ENCODE results near the gene MACROD2.
"Not testable (repeated sequence)": the region's sequence is repeated elsewhere in the genome, so short reads cannot be mapped to it uniquely, and the experiment has no call there.

Gene MACROD2

DNA sequence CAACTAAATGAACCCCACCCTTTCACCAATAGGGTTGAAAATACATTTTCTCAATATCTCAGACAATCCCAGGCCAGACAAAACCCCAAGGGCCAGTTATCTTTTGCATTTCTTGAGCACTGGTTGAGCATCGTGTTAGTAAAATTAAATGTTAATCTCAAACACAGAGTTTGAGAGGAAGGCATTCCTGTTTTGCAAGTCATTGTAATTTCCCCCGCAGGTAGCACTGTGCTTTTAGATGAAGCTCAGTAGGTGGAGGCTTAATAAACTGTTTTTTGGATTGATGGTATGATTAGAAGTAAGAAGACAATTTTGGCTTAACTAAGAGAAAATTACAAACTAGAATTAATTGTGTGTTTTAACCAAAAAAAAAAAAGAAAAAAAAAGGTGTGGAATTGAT is 1340.7 kb downstream of the MACROD2 start:
- no peak for DNase-seq

DNA sequence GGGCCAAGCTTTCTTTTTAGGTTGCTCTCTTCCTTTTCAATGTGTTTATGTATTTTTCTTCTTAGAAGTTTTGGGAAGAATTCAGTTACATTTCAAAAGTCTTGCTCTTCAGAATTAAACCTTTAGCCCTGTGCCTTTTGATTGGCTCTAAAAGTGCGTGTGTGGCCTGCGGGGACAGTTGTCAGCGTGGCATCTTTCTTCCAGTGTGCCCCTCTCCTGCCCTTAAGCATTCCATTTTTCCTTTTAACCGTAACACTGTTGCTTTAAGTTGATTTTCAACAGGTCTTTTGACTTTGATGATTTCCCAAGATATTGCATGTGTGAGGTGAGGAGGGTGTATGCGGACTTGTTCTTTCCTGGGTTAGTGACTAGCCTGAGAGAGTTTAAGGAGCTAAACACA is 1341.2 kb downstream of the MACROD2 start:
- DNase-seq, result no peak

DNA sequence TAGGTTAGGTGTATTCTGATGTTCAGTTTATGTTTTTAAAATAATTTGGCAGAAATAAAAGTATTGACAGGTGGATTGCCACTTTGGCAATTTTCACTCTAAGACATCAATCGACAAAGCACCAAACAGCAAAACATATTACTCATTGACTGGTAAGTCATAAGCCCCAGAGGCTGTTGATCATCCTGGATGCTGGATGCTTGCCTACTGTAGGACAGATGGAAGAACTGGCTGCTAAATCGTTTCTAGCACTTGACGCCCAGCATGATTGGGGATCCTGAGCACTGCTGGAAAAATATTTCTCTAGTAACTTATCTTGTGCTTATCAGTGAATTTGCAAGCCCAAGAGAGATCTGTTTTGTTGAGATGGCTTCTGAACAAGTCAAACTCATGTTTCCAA is 1343.9 kb downstream of the MACROD2 start:
- no peak for DNase-seq

DNA sequence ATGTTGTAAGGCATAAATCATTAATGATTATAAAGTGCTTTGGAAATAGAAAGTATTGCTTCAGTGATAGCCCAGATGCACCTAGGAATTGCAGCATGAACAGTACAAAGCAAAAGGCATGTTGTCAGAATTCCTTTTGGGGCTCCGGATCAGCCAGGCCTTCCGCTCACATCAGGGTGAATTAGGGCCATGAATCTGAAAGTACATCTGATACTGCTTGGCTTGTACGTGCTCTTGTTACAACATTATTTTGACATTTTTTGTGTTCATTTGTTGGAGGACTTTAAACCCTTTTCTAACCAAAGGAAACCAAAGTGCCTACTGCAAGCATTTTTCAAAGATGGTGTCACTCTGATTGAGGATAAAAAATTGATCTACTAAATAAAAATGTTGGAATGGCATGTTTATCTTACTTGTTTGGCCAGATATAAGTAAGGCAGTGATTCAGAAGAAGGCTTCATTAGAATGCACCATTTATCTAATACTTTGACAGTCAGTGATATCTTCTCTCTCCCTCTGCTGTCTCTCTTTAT is 1347.7 kb downstream of the MACROD2 start:
- no peak for DNase-seq

DNA sequence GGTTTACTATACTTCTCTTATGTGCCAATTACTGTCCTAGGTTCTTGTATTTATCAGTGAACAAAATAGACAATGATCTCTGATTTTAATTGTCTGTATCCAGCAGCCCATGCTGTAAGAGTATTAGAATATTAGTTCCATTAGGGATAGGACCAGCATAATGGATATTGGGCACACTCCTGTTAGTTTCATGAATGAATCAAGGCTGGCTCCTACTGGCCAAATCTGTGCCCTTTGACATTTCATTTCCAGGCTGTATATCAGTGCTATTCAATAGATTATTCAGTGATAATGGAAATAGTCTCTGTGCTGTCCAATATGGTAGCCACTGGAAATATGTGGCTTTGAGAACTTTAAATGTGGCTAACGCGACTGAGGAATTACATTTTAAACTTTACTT is 1350.0 kb downstream of the MACROD2 start:
- no peak for DNase-seq

DNA sequence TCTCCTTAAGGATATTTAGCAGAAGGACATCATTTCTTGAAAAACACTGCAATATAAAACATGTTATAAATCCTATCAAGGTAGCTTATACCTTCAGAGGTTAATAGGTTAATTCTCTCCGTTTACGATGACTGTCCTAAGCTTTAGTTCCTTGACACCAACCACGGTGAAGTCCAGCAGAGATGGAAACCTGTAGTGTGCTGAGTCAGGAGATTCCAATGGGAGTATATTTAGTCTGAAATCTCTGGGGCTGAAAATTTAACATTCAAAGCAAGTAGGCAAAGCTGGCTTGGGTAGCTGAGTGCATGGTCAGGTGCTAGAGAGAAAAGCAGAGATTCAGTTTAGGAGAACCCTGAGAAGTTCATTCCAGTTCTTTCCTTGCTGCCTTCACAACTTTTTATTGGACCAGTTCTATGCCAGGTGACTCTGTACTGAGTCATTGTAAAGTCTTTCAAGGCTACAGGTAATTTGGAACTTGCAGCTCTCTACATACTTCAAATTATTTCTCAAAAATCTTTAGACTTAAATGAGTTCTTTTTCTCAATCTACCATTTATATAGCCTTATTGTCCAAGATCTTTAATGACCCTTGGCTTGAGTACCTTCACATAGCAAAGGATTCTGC is 1351.5 kb downstream of the MACROD2 start:
- DNase-seq, result no peak

DNA sequence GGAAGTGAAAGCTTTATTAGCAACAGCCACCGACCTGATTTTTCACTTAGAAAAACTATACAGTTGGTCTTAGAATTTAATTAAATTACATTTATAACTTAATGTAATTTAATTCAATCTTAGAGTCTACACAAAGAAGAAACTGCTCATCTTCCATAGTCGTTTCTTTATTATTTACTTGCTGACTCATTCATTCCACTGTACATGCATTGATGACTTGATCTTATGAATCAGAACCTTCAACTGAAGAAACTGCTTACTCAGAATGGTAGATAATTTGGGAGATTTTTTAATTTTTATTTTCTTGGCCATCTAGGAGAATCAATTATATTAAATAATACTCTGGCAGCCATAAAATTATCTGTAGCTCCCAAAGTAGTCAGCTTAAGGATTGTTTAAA is 1363.7 kb downstream of the MACROD2 start:
- no peak for DNase-seq

DNA sequence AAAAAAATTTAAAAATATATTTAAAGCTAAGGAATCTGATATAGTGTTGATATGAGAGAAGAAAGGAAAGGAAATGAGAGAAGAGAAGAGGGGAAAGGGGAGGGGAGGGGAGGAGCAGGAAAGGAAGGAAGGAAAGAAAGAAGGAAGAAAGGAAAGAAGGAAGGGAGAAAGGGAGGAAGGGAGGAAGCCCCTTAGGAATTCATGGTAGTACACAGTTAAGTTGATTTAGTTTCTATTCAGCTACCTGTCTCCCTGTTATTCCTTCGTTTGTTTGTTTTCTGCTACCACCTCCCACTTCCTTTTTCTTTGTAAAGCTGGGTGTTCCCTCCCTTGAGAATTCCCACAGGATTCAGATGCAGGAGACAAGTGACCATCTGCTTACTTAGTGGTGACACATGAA is 1367.5 kb downstream of the MACROD2 start:
- peak; percentile 15 for DNase-seq

DNA sequence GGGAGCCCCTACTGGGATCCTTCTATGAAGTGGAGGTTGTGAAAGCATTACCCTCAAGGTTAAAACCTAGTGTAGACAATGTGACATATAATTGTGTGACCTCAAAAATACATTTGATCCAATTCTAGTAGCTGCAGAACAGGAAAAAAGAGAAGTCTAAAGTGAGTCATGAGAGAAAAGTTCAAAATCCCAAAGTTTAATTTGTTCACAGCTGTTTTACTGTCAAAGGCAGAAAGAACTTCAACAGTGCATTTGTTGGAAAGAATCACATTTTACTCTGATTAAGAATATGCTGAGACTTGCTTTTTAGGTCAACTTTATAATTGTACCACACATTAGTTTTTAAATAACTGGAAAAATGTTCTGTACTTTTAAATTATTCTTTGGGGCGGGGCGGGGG is 1369.5 kb downstream of the MACROD2 start:
- DNase-seq, result no peak

DNA sequence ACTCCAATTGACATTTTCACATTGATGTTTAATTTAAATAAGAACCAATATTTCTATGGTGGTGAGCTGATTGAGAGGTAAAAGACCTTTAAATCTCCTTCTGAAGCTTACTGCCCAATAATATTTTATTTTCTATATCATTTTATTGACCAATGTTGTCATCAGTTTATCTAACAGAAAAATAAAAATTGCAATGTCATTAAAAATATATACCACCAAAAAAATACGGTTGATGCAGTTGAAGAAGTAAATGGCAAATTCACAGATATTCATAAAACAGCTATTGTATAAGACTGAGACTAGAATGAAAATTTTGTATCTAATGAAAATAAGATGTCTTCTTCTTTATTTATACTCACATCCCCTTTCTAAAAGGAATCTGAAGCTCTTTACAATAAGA is 1375.1 kb downstream of the MACROD2 start:
- DNase-seq, result no peak

DNA sequence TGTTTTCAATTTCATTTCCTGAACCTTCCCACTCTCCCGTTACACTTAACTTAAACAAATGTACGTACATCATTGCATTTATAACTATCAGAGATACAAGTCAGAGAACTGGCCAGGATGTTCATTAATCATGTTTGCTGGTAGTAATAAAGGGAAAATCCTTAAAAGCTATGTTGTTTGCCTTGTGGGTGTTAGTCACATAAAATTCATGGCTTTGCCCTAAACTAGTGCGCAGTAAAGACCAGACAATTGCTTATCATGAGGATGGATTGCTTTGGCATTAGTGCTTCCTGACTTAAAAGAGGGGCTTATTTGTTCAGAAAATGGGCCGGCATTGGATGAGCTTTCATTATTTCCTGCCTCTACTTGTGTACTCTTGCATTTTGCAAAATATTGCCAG is 1379.4 kb downstream of the MACROD2 start:
- DNase-seq, result no peak

DNA sequence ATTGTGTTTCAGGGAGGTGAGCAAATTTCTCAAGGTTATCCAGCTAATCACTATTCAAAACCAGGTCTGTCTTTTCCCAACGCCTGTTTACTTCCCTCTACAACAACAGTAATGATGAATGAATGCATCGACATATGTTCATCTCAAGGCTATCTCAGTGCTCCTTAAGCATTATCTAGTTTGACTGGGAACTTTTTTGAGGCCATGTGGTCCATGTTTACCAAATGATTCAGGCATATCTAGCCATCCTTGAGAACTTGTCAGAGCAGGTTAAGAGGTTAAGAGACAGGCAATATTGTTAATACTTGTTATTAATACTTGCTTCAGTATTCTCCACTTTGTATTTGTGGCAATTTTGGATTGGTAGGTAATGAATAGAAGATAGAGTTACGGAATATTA is 1380.5 kb downstream of the MACROD2 start:
- DNase-seq, result no peak

DNA sequence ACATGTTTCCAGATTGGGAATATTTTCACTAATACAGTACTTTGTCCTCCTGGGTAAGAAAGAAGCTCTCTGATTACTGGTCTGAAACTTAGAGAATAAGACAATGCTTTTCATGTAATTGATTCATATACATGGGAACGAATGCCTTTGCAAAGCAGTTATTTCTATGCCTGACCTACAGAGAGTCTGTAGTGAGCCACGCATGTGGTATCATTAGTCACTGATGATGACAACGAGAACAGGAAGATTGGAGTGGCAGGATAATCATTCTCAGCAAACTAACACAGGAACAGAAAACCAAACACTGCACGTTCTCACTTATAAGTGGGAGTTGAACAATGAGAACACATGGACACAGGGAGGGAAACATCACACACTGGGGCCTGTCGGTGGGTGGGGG is 1382.3 kb downstream of the MACROD2 start:
- DNase-seq, result not testable (repeated sequence)

DNA sequence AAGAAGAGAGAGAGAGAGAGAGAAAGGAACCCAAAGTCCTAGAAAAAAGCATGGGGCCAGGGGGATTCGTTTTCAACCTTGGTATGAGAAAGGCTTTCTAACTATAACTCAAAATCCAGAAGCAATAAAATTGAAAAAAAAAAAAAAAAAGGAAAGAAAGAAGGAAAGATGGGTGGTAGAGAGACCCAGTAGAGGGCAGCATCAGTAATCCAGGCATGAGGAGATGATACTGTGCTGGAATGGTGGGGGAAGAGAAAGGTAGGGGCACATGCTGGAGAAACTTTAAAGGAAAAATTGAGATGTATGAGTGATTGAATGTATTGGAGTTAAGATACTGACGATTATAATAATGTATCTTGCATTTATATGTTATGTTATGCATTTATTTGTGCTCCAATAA is 1382.8 kb downstream of the MACROD2 start:
- peak; percentile 4 for DNase-seq

DNA sequence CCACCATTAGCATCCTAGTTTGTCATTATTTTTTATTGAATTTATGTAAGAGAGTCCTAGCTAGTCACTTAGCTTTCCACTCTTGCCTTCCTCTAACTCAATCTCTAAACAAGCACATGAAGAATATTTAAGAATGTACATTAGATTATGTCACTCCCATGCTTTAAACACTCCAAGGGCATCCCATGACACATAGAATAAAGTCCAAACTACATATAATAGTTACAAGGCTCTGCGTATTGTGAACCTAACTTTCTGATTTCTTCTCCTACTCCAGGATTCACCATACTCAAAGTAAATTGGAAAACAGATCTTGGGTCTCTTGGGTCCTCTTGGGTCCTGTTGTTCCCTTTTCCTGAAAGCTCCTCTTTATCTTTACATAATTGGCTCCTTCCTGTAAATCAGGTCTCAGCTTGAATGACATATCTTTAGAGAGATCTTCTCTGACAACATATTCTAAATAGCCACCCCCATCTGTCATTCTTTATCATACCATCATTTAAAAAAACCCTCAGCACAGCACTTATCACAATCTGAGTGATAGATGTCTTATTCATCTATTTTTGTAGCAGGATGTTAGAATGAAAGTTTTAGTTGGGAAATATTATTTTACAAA is 1384.5 kb downstream of the MACROD2 start:
- DNase-seq, result no peak

DNA sequence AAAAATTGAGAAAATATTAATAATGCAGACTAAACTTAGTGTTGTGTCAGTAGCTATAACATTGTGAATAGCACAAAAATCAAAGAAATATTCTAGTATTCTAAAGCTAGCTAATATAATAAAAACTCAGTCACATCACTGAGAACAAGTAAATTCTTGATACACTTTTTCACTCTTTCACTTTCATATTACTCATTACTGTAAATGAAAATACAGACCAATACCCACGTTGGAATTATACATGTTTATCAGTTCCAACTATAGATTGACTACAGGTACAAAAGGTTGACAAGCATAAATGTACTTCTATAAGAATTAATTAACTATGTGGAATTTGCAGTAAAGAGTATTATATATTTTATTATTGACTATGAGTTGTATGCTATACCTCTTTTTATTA is 1385.5 kb downstream of the MACROD2 start:
- no peak for DNase-seq

DNA sequence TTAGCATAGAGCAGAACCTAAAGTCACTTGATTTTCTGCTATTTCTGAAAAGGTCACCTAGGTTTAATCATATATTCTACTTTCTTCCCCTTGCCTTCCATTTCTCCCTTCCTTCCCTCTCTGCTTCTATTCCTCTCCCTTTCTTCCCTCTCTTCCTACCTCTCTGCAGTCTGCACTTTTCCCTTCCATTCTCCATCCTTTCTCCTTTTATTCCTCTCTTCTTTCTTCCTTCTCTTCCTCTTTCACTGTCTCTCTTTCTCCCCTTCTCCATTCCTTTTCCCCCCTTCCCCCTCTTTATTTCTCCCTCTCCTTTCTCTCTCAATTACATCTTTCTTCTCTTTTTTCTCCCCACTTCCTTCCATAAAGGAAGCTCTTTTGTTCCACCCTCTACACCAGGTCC is 1391.9 kb downstream of the MACROD2 start:
- DNase-seq, result no peak

DNA sequence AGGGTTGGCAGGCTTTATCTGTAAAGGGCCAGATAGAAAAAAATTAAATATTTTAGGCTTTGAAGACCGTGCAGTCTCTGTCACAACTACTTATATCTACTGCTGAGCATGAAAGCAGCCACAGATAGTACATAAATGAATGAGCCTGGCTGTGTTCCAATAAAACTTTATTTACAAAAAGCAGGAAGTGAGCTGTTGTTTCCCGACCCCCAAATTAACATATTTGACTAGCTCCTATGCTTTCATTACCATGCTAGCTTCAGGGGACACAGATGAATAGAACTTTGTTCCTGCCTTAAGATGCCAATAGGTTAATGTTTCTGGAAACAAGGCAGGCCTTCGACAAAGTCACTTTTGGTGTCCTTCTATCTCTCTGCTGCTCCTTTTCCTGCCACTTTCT is 1400.1 kb downstream of the MACROD2 start:
- DNase-seq, result no peak

DNA sequence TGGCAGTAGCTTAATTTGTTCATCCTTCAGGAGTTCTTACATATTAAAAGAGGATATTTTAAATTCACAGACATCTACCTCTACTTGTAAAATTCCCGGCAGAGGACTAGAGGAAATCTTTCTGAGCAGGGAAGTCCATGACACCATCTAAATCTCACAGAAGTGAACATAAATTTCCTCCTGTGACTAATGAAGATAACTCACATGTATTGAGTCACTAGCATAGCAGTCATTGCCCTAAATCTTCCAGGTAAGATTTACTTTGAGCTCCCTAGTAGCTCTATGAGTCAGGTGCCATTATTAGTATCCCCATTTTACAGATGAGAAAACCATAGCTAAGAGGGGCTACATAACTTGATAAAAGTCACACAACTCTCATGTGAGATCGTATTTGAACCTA is 1400.7 kb downstream of the MACROD2 start:
- no peak for DNase-seq

DNA sequence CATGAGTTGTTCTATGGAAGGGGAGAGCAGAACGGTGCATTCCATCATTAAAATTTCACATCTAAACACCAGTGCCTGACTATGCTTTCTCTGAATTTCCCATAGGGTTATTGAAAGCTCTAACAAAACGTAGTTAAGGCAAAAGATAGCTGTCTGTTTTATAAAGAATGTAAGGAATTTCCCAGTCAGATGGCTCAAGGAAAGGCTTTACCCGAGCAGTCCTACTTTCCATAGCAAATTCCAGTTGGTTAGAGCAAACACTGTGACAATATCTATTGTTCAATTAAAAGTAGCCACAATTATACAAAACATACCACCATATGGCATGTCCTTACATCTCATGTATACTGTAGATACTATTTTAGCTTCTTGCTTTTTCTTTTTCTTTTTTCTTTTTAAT is 1401.6 kb downstream of the MACROD2 start:
- DNase-seq, result no peak

DNA sequence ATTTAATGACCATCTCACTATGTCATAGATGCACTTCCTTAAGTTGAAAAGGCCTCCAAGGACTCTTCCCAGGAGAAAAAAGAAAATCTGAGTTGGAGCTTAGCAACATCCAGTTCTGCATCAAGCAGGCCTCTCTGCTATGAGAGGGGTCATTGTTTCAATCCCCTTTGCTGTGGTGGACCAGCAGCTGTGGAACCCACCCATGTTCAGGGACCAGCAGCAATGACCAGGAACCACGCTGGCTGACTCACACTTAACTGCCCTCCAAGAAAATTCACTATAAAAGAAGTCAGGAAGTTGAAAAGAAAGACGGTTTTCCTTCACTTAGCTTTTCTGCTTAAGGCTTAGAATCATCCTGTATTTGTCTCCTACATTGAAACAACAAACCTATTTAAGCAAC is 1404.5 kb downstream of the MACROD2 start:
- DNase-seq, result no peak

DNA sequence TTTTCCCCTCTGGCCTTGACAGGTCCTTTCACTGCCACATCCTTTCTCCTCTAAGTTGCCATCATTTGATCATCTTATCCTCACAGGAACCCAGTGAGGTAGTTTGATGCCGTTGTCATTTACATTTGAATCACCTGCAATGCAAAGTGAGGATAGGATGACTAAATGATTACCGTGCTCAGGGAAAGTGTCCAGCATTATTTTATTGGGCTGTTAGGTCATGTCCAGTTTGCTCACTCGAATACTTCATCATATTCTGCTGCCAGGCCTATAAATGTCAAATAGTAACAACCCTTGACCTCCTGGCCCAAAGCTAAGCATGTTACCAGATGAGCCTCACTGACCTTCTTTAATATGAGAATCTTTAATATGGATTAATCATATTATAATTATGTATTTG is 1410.8 kb downstream of the MACROD2 start:
- DNase-seq, result no peak

DNA sequence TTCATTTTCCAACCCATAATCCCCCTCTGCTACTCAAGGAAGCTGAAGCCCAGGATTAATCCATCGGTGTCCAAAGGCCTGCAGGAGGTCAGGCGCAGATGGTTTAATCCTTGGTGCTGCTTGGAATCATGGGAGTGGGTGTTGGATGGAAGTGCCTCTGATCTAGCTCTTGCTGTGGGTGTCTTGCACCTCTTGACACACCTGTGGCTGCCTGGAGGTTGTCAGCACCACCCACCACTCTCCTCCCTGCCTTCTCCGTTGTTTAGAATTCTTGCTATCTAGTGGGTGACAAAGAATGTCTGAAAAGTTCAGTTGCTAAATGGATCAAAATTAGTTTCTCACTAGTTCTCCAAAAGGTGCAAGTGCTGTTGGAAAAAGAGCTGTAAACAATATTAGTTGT is 1416.5 kb downstream of the MACROD2 start:
- no peak for DNase-seq

DNA sequence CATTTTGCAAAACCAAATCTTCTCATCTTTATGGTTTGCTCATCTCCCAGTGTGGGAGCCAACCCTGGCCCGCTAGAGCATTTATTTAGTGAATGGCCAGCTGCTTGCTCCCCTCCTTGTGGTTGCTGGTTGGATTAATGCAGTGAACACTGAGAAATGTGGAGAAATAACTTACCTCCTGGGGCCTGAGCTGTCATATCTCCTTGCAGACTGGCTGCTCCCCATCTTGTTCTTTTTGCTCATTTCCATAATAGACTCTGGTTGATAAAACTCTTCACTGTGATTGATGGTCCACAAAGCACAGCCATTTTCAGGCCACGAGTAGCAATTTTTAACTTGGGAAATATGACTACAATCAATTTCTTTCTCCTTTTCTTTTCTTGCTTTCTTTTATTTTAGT is 1420.6 kb downstream of the MACROD2 start:
- no peak for DNase-seq

DNA sequence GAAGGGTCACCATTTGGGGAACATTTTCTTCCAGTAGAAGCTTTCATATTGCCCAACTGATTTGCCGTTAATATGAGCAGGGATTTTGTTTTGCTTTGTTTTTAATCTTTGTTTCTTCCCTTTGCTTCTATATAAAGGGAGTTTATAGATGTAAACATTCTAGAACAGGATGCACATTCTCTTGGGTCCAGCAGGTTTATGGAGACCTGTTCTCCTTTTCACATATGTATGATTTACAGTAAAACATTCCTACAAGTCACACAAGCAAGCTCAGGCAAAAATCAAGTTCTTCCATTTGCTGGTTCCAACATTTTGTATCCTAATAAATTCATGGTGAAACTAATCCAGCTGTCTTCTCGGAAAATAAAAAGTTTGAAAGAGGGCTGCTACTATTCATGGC is 1424.5 kb downstream of the MACROD2 start:
- DNase-seq, result no peak
